Neural cell (in vitro differentiated cells): ENCODE results near the gene ST3GAL5.

ENCODE experiments used
- CTCF ChIP-seq: fragments of 450-650 bp; IDR thresholded peaks from 2 replicates; pipeline ENCODE4 v1.5.1; 2014; ENCODE audit warnings: antibody characterized with exemption, mild to moderate bottlenecking, moderate library complexity; ENCODE audit not compliant: poor library complexity, severe bottlenecking
- EP300 ChIP-seq: fragments of 450-650 bp; conservative IDR thresholded peaks from 2 replicates; pipeline ENCODE4 v1.6.1; 2014; ENCODE audit warnings: antibody characterized with exemption, mild to moderate bottlenecking, moderate library complexity; ENCODE audit not compliant: poor library complexity, severe bottlenecking
- EZH2 ChIP-seq: fragments of 200-600, 300-800 bp; shearing (Covaris generic), sonication (generic); IDR thresholded peaks from 2 replicates; pipeline ENCODE4 v1.6.1; 2014; ENCODE audit warnings: antibody characterized with exemption, low read length, borderline replicate concordance, mild to moderate bottlenecking; ENCODE audit not compliant: insufficient read depth, poor library complexity, severe bottlenecking
- POLR2AphosphoS5 ChIP-seq: IDR thresholded peaks from 2 replicates; pipeline ENCODE4 v1.6.1; 2012
- RAD21 ChIP-seq: fragments of 450-650 bp; conservative IDR thresholded peaks from 2 replicates; pipeline ENCODE4 v1.6.1; 2014; ENCODE audit warnings: antibody characterized with exemption, mild to moderate bottlenecking, moderate library complexity

- TF ChIP-seq POLR2AphosphoS5 (no peak), RAD21 (no peak), CTCF (no peak), EP300 (no peak), EZH2 (no peak)
Observed at GRCh38 chr2:85796046-85796340, 92.8 kb downstream of the ST3GAL5 start.
